HepG2 (cell line): ENCODE measurements around the gene PEX10. TPM values are rescaled to one million over a fixed set of nuclear protein-coding genes. Genes with fewer than 3 reads are reported as not detected.
A peak's percentile ranks its signal among the peaks of the same experiment; 100 is the strongest.

Source experiments
- ATAC-seq: fragments of 200-7000 bp; cut with Tn5 transposase; 3 replicates; pipeline ENCODE4 v1.9.1; 2020; ENCODE audit warnings: mild to moderate bottlenecking, moderate library complexity
- BruUV-seq: library from RNA; stranded (reverse); fragments of 400-500 nt; replicated peaks from 2 replicates; lab custom pipeline; 2021; lab: Mats Ljungman, UMichigan
- CTCF ChIA-PET: fragments of 300-600 bp; formaldehyde crosslinking; extraction: SDS; loops from one replicate; lab custom pipeline; 2021; ENCODE audit warnings: low total read pairs, inconsistent platforms, low intra/inter-chr PET ratio; lab: Yijun Ruan, JAX
- POLR2A ChIA-PET: fragments of 350-600 bp; sonication (Branson Sonifier 250); formaldehyde crosslinking; loops from one replicate; lab custom pipeline; 2020; ENCODE audit warnings: antibody characterized with exemption, inconsistent platforms; lab: Yijun Ruan, JAX
- DNase-seq: peaks from one replicate; pipeline ENCODE4 v3.0.0-alpha.2; 2015; ENCODE audit warnings: low spot score
- FAIRE-seq: peaks from 3 replicates; lab custom pipeline; 2011; peaks lifted over from hg19 to GRCh38; lab: Jason Lieb, UNC
- H2AFZ ChIP-seq: one replicate; pipeline ENCODE4 v1.6.1; 2011; ENCODE audit warnings: low read length, inconsistent platforms
- H3K27ac ChIP-seq: fragments of 300-600 bp; 3 replicates; pipeline ENCODE4 v1.8.0; 2011; ENCODE audit warnings: mixed run types, mild to moderate bottlenecking, mixed read lengths, low read length, inconsistent platforms; ENCODE audit not compliant: insufficient read depth; ENCODE audit errors: extremely low read length
- H3K27me3 ChIP-seq, 2 experiments: fragments of 200-600 bp in 1 of 2; 2 replicates in 1 of 2; 3 replicates in 1 of 2; pipeline versions ENCODE4 v1.6.0 to v1.8.0; 2011; ENCODE audit warnings: low read length in 2 of 2, mild to moderate bottlenecking in 2 of 2, moderate library complexity in 2 of 2, inconsistent platforms in 1 of 2; ENCODE audit not compliant: insufficient read depth in 2 of 2, control insufficient read depth in 1 of 2
- H3K36me3 ChIP-seq, 2 experiments: fragments of 200-600 bp in 1 of 2; replicated peaks in 1 of 2; 2 replicates in 1 of 2; 3 replicates in 1 of 2; pipeline versions ENCODE4 v1.5.1 to v1.8.0; 2011; ENCODE audit warnings: low read length in 2 of 2, inconsistent platforms in 1 of 2; ENCODE audit not compliant: insufficient read depth in 2 of 2, control insufficient read depth in 1 of 2
- H3K4me1 ChIP-seq: 2 replicates; pipeline ENCODE4 v1.5.1; 2012; ENCODE audit warnings: low read length, inconsistent platforms; ENCODE audit not compliant: insufficient read depth
- H3K4me2 ChIP-seq: 2 replicates; pipeline ENCODE4 v1.6.0; 2011; ENCODE audit warnings: low read depth, low read length, inconsistent platforms
- H3K4me3 ChIP-seq, 3 experiments: fragments of 200-600 bp in 1 of 3; sonication (generic), shearing (Covaris generic) in 1 of 3; replicated peaks in 1 of 3; 2 replicates each; pipeline ENCODE4 v1.5.1; 2011 to 2016; ENCODE audit warnings: low read length in 3 of 3, inconsistent platforms in 2 of 3, low read depth in 2 of 3, mild to moderate bottlenecking in 2 of 3, control low read depth in 1 of 3, mixed read lengths in 1 of 3; ENCODE audit not compliant: insufficient read depth in 1 of 3
- H3K79me2 ChIP-seq: one replicate; pipeline ENCODE4 v1.6.1; 2011; ENCODE audit warnings: low read length, inconsistent platforms; ENCODE audit not compliant: insufficient read depth
- H3K9ac ChIP-seq: 2 replicates; pipeline ENCODE4 v1.6.0; 2011; ENCODE audit warnings: mild to moderate bottlenecking, low read depth, low read length, inconsistent platforms; ENCODE audit not compliant: insufficient read depth
- H3K9me3 ChIP-seq: 2 replicates; pipeline ENCODE4 v1.5.1; 2012; ENCODE audit warnings: mild to moderate bottlenecking, low read length
- H4K20me1 ChIP-seq: 2 replicates; pipeline ENCODE4 v1.6.0; 2011; ENCODE audit warnings: inconsistent platforms, mild to moderate bottlenecking, low read length, moderate library complexity; ENCODE audit not compliant: insufficient read depth
- AGO2 ChIP-seq: fragments of 200-400 bp; formaldehyde crosslinking; optimal IDR thresholded peaks from 2 replicates; pipeline ENCODE3; 2017; ENCODE audit warnings: mild to moderate bottlenecking, low read depth, low read length, moderate library complexity
- ASH2L ChIP-seq: fragments of 300-600, 200-600 bp; sonication (generic); IDR thresholded peaks from 2 replicates; pipeline ENCODE4 v1.7.0; 2017; ENCODE audit warnings: low read depth, mild to moderate bottlenecking, moderate library complexity, mixed read lengths, low read length; ENCODE audit not compliant: insufficient read length
- ATF3 ChIP-seq: sonication (generic); formaldehyde crosslinking; IDR thresholded peaks from 2 replicates; pipeline ENCODE4 v1.4.0; 2020; ENCODE audit warnings: missing genetic modification reagents
- CENPT ChIP-seq: sonication (generic); formaldehyde crosslinking; IDR thresholded peaks from 2 replicates; pipeline ENCODE4 v1.8.0; 2022; ENCODE audit warnings: low read depth, mild to moderate bottlenecking, moderate library complexity, missing genetic modification reagents
- FOXP4 ChIP-seq: sonication (generic); formaldehyde crosslinking; IDR thresholded peaks from 2 replicates; pipeline ENCODE4 v1.4.0; 2020; ENCODE audit warnings: missing genetic modification reagents
- HIVEP1 ChIP-seq: sonication (generic); formaldehyde crosslinking; IDR thresholded peaks from 2 replicates; pipeline ENCODE4 v1.4.0; 2020; ENCODE audit warnings: mild to moderate bottlenecking, missing genetic modification reagents
- JARID2 ChIP-seq: sonication (generic); formaldehyde crosslinking; IDR thresholded peaks from 2 replicates; pipeline ENCODE4 v1.8.1; 2023; ENCODE audit warnings: missing genetic modification reagents, inconsistent platforms; ENCODE audit not compliant: insufficient replicate concordance
- ONECUT2 ChIP-seq: sonication (generic); formaldehyde crosslinking; IDR thresholded peaks from 2 replicates; pipeline ENCODE4 v1.4.0; 2020; ENCODE audit warnings: missing genetic modification reagents
- SMAD1 ChIP-seq: sonication (generic); formaldehyde crosslinking; IDR thresholded peaks from 2 replicates; pipeline ENCODE4 v1.4.0; 2020; ENCODE audit warnings: missing genetic modification reagents, low read depth, mild to moderate bottlenecking, borderline replicate concordance
- SOX5 ChIP-seq: IDR thresholded peaks from 2 replicates; pipeline ENCODE4 v1.6.1; 2016; ENCODE audit warnings: borderline replicate concordance
- SRF ChIP-seq: IDR thresholded peaks from 2 replicates; pipeline ENCODE4 v1.6.1; 2011; ENCODE audit warnings: mild to moderate bottlenecking, low read depth, low read length, moderate library complexity
- STAG1 ChIP-seq: sonication (generic); formaldehyde crosslinking; IDR thresholded peaks from 2 replicates; pipeline ENCODE4 v1.4.0; 2020; ENCODE audit warnings: missing genetic modification reagents
- TSC22D2 ChIP-seq: sonication (generic); formaldehyde crosslinking; IDR thresholded peaks from 2 replicates; pipeline ENCODE4 v1.5.1; 2020; ENCODE audit warnings: missing genetic modification reagents, mild to moderate bottlenecking, borderline replicate concordance
- YY1 ChIP-seq: IDR thresholded peaks from 2 replicates; pipeline ENCODE4 v1.6.1; 2011; ENCODE audit warnings: low read length, low read depth, moderate library complexity, mild to moderate bottlenecking; ENCODE audit not compliant: insufficient read depth, insufficient replicate concordance
- ZKSCAN1 ChIP-seq: fragments of 150-350 bp; IDR thresholded peaks from 2 replicates; pipeline ENCODE4 v1.6.1; 2014; ENCODE audit warnings: low read length
- ZNF335 ChIP-seq: sonication (generic); formaldehyde crosslinking; IDR thresholded peaks from 2 replicates; pipeline ENCODE4 v1.4.0; 2020; ENCODE audit warnings: missing genetic modification reagents
- ZNF446 ChIP-seq: sonication (generic); formaldehyde crosslinking; IDR thresholded peaks from 2 replicates; pipeline ENCODE4 v1.5.0; 2020; ENCODE audit warnings: mild to moderate bottlenecking, missing genetic modification reagents
- ZNF607 ChIP-seq: sonication (generic); formaldehyde crosslinking; IDR thresholded peaks from 2 replicates; pipeline ENCODE4 v1.5.1; 2020; ENCODE audit warnings: missing genetic modification reagents, mild to moderate bottlenecking, borderline replicate concordance
- ZNF784 ChIP-seq: sonication (generic); formaldehyde crosslinking; IDR thresholded peaks from 2 replicates; pipeline ENCODE4 v1.5.1; 2020; ENCODE audit warnings: missing genetic modification reagents, mild to moderate bottlenecking, borderline replicate concordance
- ZSCAN9 ChIP-seq: IDR thresholded peaks from 2 replicates; pipeline ENCODE4 v1.6.1; 2016; ENCODE audit warnings: borderline replicate concordance
- WGBS: methylation state at CpG from one replicate; pipeline ENCODE4 v1.1.6; 2017; ENCODE audit warnings: low lambda C conversion rate; 5-methylcytosine and 5-hydroxymethylcytosine counted together
- in situ Hi-C: cut with HindIII; loops from 2 replicates; pipeline ENCODE4 v1.10.0; 2017; ENCODE audit warnings: low pct_unique_long_range_greater_than_20kb; ENCODE audit not compliant: extremely low pct_ligation_motif_present
- intact Hi-C: fragments of 100-400 bp; cut with micrococcal nuclease; formaldehyde crosslinking; loops from one replicate; pipeline ENCODE4 v1.10.0; 2022; ENCODE audit not compliant: unreplicated experiment
- polyA plus RNA-seq, 8 experiments: library from polyadenylated mRNA; depleted of rRNA in 3 of 8; stranded (reverse) in 7 of 8; unstranded in 1 of 8; fragments of >200 nt; fragmentation: Illumina TruSeq in 4 of 8; extraction: Trizol in 4 of 8; gene quantifications; 2 replicates each; pipeline versions ENCODE4 v1.2.1 to v1.2.3, GENCODE V29; 2011 to 2016; ENCODE audit warnings: low read depth in 4 of 8, missing spikeins in 1 of 8, mixed read lengths in 1 of 8; ENCODE audit not compliant: insufficient read depth in 1 of 8
- total RNA-seq, 5 experiments: library from RNA; depleted of rRNA; stranded (reverse); fragments of >200 nt; fragmentation: Illumina TruSeq; extraction: Trizol; gene quantifications; 2 replicates each; pipeline ENCODE4 v1.2.3, GENCODE V29; 2016; ENCODE audit warnings: low read depth in 1 of 5

Gene PEX10
- total and polyA plus RNA-seq, 2 of the 13 experiments (the other 11 are each of a cell fraction or from before 2014, with no cell fraction given): 16.1 to 39.6 TPM

DNA sequence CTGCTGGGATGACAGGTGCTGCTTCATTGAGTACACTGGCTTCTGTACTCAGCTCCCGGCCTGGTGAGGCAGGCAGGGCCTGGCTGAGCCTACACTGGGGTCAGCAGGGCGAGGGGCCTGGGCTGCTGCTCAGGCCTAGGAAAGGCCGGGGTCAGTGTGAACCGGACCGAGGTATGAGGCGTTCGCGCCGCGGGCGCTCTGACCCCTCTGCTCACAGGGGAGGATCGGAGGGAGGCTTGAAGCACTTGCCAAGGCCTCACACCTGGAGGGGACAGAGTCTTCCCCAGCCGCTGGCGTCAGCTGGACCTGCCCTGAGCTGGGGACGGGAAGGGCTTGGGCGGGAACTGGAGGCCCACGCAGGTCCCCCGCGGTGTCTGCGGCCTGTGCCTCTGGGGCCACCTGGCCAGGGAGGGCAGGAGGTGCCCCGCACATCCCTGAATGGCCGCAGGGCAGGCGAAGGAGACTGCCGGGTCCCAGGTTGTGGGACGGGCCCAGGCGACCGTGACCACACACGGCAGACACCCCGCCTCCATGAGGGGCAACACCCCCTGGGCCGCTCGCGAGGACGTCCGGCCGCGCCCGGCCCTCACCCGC is 466 bp downstream of the PEX10 start:
- ATAC-seq: peak; percentile 28
- H3K27ac ChIP-seq: peak overlapping the region; percentile 55
- no peaks in the 10 kb centered on the region for H3K9me3 ChIP-seq
- peaks cover 3 to 17% of the 10 kb centered on the region in 2 experiments; a peak in 4 of 5 replicates for H3K27me3 ChIP-seq
- no peaks in the 10 kb centered on the region for H4K20me1 ChIP-seq
- no peak overlapping the region for H2AFZ ChIP-seq
- CTCF ChIA-PET: no interaction called here
- H3K4me1 ChIP-seq: peaks cover 34% of the 10 kb centered on the region
- BruUV-seq: no TSS peak
- no peak for DNase-seq
- peaks cover 17% of the 10 kb centered on the region for H3K79me2 ChIP-seq
- peak overlapping the region; percentile 79 to 98 (median 94) for H3K4me3 ChIP-seq
- peak overlapping the region; percentile 91 for H3K9ac ChIP-seq
- no peak for FAIRE-seq
- intact Hi-C loops: loop anchor here (2.0 kb wide), 1 partner anchor 231 kb away; no protein-coding TSS in a partner anchor
- peaks cover 21 to 31% of the 10 kb centered on the region in 2 experiments for H3K36me3 ChIP-seq
- POLR2A ChIA-PET: interaction anchor here (1.1 to 2.4 kb wide), 2 partner anchors 21 to 133 kb away, joined by 4 to 29 read pairs; partner anchors contain the start of genes MORN1 and RER1
- in situ Hi-C loops: loop anchor here (5.0 kb wide), 1 partner anchor 135 kb away; no protein-coding TSS in a partner anchor
- H3K4me2 ChIP-seq: peak overlapping the region; percentile 94
- 40% methylated on average over 1 of the region's 38 CpGs for WGBS
- TF ChIP-seq ONECUT2: no peak
- no peak for TF ChIP-seq FOXP4
- no peak for TF ChIP-seq ZNF784 (CRISPR knock-in tag)
- TF ChIP-seq TSC22D2 (CRISPR knock-in tag): no peak
- no peak for TF ChIP-seq SRF
- TF ChIP-seq HIVEP1 (CRISPR knock-in tag): peak; percentile 34; the same call in 1 of the 2 replicates
- 0 out of 2 replicates have a peak, but pooled peaks have one; percentile 22 for TF ChIP-seq SMAD1
- TF ChIP-seq ATF3 (CRISPR knock-in tag): no peak
- TF ChIP-seq ZNF446 (CRISPR knock-in tag): peak; percentile 3; the same call in 1 of the 2 replicates
- TF ChIP-seq ZKSCAN1: no peak
- TF ChIP-seq JARID2 (CRISPR knock-in tag): peak; percentile 41
- TF ChIP-seq STAG1: no peak
- peak; percentile 86 for TF ChIP-seq AGO2
- TF ChIP-seq CENPT (CRISPR knock-in tag): 0 out of 2 replicates have a peak, but pooled peaks have one; percentile 24
- no peak for TF ChIP-seq ZNF335 (CRISPR knock-in tag)
- no peak for TF ChIP-seq ZSCAN9 (CRISPR knock-in tag)
- TF ChIP-seq SOX5 (CRISPR knock-in tag): no peak
- no peak for TF ChIP-seq ZNF607 (CRISPR knock-in tag)
- TF ChIP-seq YY1: no peak
- no peak for TF ChIP-seq ASH2L
